Transverse colon (tissue), 3 donors: Measurements from ENCODE around the gene LRRC45.

Experiments
- EP300 ChIP-seq: sonication (generic); formaldehyde crosslinking; IDR thresholded peaks from one replicate; pipeline ENCODE4 v1.6.1; 2017; ENCODE audit warnings: antibody characterized with exemption, low read depth
- TF ChIP-seq, protein P1 (sequence below), 5 experiments: fragments of 200-600 bp in 3 of 5; fragments of 450-650 bp in 2 of 5; sonication (generic) in 3 of 5; IDR thresholded peaks; 1 replicate in 2 of 5; 2 replicates in 3 of 5; pipeline ENCODE4 v1.5.1; 2016 to 2017; ENCODE audit warnings: antibody characterized with exemption in 5 of 5, inconsistent platforms in 3 of 5, mild to moderate bottlenecking in 2 of 5, moderate library complexity in 1 of 5

DNA sequence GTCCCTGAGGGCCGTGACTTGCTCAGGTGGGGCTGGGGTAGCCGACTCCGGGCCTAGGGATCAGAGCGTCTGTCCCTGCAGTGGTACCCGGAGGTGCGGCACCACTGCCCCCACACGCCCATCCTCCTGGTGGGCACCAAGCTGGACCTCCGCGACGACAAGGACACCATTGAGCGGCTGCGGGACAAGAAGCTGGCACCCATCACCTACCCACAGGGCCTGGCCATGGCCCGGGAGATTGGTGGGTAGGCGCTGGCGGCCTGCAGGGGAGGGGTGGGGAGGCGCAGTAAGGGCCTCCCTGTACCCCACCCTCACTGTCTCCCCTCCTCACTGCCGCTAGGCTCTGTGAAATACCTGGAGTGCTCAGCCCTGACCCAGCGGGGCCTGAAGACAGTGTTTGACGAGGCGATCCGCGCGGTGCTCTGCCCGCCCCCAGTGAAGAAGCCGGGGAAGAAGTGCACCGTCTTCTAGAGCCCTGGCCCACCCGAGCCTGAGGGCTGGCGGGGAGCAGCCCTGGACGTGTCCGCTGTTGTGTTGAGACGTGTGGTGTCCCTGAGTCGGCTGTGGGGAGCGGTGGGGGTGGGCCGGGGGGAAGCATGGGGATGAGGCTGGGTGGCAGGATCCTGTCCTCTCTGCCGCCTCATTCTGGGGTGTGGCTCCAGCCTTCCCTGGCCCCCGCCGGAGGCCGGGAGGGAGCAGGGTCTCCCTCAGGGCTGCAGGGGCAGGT, 10.4 kb downstream of the LRRC45 start:
- TF ChIP-seq EP300, result no peak
- TF ChIP-seq, protein P1, sequence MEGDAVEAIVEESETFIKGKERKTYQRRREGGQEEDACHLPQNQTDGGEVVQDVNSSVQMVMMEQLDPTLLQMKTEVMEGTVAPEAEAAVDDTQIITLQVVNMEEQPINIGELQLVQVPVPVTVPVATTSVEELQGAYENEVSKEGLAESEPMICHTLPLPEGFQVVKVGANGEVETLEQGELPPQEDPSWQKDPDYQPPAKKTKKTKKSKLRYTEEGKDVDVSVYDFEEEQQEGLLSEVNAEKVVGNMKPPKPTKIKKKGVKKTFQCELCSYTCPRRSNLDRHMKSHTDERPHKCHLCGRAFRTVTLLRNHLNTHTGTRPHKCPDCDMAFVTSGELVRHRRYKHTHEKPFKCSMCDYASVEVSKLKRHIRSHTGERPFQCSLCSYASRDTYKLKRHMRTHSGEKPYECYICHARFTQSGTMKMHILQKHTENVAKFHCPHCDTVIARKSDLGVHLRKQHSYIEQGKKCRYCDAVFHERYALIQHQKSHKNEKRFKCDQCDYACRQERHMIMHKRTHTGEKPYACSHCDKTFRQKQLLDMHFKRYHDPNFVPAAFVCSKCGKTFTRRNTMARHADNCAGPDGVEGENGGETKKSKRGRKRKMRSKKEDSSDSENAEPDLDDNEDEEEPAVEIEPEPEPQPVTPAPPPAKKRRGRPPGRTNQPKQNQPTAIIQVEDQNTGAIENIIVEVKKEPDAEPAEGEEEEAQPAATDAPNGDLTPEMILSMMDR (IDR thresholded peaks at IDR 0.05), result no peak
